Activated naive CD4-positive, alpha-beta T cell treated with Interleukin-2 at 50 U/mL for 16 hours (primary cell): ENCODE results near the gene KRTAP10-1.
A peak's percentile ranks its signal among the peaks of the same experiment; 100 is the strongest.
"Not testable (repeated sequence)": the region's sequence is repeated elsewhere in the genome, so short reads cannot be mapped to it uniquely, and the experiment has no call there.

Experiments
- DNase-seq: peaks from one replicate; pipeline ENCODE4 v3.0.0-alpha.2; 2020

The KRTAP10-1 gene

DNA sequence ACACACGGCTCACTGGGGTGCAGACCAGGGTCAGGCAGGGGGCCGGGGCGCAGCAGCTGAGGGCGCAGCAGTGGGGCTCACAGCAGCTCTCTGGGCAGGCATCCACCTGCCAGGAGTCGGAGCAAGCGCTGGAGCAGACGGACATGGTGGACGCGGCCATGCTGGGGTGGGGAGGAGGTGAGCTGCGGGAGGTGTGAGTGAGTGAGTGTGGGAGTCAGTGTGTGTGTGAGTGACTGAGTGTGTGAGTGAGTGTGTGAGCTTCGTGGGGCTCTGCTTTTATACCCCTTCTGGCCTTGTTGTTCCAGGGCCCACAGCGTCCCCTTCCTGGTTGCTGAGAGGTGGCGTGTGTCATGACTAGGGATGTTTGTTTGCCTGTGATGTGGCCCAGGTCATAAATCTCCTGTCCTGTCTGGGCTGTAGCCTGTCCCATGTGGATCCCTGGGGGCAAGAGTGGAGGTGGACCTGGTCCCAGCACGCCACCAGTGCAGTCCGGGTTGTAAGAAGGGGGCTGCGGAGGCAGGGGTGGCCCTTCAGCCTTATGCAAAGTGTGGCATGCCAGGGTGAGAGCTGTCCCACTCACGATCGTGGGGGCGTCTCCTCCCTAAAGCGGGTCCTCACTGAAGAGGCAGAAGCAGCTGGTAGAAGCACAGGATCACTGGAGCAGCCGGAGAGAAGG is at the start of gene KRTAP10-1:
Gene KRTAP10-1 (minus strand): TSS at position 205 of the 676 bp plus-strand sequence. CDS start 45 bp downstream, at position 160.
- no peak for DNase-seq

DNA sequence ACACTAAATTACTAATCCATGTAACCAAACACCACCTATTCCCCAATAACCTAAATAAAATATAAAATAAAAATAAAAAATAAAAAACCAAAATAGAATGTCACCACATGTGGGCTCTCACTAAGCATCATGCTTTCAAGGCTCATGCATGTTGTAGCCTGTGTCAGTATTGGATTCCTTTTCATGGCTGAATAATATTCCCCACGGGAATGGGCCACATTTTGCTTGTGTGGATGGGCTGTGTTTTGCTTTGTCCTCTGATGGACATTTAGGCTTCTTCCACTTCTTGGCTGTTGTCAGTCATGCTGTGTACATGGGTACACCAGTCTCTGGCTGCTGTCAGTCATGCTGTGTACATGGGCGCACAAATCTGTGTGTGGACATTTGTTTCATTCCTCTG is 49.1 kb upstream of the KRTAP10-1 start:
- no peak for DNase-seq

- no peak for DNase-seq
Observed at GRCh38 chr21:44585892-44586291, 45.9 kb upstream of the KRTAP10-1 start.

GRCh38 chr21:44583800-44584147 is 43.8 kb upstream of the KRTAP10-1 start:
- DNase-seq: peak; percentile 36

GRCh38 chr21:44583089-44583799 is 43.2 kb upstream of the KRTAP10-1 start:
- DNase-seq: no peak

DNA sequence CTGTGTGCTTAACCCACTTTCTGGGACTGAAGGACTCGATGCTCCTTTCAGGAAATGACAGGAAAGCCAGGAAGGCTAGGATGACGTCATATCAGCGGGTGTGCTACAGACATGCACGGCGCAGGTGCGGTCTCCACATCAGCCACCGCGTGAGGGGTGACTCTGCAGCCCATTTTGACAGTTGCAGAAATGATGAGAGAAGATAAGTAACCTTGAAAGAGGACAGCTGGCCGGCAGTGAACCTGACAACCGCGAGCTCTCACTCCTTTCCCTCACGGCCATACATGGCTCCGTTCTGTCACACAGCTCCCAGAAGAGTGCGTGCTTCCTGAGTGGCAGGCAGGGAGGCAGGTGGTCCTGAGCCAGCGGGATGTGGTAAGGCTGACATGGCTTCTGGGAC is 42.1 kb upstream of the KRTAP10-1 start:
- DNase-seq: no peak

GRCh38 chr21:44581158-44581557 is 41.2 kb upstream of the KRTAP10-1 start:
- no peak for DNase-seq

- DNase-seq: not testable (repeated sequence)
Observed at GRCh38 chr21:44580231-44580821, 40.3 kb upstream of the KRTAP10-1 start, which contains the start of gene KRTAP10-5. Gene KRTAP10-5 (minus strand): TSS chr21:44580604. CDS start chr21:44580578, 26 bp downstream.

DNA sequence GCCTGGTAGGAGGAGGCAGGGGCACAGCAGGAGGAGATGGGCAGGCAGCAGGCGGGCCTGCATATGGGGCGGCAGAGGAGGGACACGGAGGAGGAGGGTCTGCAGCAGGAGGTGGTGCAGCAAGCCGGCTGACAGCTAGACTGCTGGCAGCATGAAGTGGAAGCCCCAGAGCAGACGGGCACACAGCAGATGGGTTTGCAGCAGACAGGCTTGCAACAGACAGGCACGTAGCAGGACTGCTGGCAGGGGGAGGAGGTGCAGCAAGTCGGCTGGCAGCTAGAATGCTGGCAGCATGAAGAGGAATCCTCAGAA is 39.8 kb upstream of the KRTAP10-1 start:
- no peak for DNase-seq

DNA sequence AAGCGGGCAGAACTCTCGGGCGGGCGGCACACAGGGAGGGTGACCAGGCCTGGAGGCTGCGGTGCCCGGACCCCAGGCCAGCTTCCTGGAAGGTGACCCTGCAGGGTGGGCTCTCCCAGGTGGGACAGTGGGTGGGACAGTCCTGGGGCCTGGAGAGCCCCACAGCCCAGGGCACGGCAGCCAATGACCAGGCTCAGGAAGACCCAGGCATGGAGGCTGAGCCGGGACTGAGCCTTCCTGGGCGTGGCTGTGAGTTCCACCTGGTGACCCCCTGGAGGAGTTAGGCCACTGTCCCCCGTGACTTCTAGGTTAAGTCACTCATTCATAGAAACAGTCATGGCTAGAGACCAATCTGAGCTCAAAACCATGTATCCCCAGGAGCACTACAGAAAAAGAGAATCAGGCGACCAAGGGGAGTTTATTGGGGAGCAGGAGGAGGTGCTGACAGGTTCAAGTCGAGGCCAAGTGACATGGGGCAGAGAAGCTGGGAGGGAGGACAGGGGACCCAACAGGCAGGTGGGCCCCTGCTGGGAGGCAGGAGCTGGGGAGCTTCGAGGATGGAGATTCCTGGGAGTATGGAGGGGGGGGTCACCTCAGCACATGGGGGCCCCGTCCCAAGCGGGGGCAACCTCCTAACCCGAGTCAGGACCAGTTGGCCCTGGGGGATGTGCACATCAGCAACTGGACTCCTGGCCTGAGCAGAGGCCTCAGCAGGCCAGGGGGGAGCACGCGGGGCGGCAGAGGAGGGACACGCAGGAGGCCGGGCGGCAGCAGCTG is 39.2 kb upstream of the KRTAP10-1 start:
- DNase-seq: no peak

DNA sequence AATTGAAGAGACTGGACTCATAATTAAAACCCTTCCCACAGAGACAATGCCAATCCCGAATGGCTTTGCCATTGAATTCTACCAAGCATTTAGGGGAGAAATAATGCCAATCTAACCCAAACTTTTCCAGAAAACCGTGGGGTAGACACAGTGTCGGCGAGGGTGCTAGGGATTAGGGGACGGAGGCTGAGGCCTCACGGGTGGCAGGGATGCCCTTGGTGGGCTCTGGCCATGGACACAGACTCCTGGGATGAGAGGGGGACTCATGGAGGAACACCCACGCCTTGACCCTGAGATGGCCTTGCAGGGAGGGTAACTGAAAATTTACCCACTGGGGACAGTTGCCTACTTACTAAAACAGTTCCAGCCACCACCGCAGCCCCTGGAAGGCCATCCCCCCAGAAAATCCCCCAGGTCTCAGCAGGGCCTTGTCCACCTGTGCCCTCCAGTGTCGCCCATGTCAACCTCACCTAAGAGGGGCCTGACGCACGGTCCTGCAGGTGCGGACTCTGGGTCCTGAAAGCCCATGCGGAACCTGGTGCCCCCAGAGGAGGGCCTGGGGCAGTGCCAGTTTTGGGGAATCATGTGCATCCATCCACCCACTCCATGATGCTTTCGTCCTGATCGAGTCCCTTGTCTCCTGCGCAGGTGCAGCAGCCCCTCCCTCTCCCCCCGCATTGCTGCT is 38.5 kb upstream of the KRTAP10-1 start:
- DNase-seq: no peak

DNA sequence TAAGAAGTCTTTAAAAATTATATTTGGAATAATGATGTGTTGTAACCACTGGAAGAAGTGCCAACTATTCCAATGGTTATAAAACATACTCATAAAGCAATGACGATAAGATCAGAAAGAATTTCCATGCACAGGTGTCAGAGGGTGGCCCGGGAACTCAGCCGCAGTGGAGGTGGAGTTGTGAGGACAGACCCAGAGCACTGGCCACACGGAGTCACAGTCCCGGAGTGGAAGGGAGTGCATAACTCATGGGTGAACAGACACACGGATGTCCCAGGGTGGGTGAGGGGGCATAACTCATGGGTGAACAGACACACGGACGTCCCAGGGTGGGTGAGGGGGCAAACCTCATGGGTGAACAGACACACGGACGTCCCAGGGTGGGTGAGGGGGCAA is 36.0 kb upstream of the KRTAP10-1 start:
- DNase-seq: no peak

GRCh38 chr21:44575307-44576024 is 35.5 kb upstream of the KRTAP10-1 start:
- DNase-seq: no peak

DNA sequence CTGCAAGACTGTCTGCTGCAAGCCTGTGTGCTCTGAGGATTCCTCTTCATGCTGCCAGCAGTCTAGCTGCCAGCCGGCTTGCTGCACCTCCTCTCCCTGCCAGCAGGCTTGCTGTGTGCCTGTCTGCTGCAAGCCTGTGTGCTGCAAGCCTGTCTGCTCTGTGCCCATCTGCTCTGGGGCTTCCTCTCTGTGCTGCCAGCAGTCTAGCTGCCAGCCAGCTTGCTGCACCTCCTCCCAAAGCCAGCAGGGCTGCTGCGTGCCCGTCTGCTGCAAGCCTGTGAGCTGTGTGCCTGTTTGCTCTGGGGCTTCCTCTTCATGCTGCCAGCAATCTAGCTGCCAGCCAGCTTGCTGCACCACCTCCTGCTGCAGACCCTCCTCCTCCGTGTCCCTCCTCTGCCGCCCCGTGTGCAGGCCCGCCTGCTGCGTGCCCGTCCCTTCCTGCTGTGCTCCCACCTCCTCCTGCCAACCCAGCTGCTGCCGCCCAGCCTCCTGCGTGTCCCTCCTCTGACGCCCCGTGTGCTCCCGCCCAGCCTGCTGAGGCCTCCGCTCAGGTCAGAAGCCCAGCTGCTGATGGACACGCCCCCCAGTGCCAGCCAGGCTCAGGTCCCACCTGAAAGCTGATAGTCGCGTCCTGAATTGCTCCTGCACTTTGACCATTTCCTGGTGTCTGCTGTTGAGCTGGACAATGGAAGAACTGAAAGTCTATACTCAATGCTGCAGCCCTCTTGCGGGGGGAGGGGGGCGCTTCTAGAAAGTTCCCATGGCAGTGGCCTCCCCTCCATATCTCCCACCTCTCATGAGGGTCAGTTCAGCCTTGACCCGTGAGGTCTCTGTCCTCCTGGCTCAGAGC is 34.7 kb upstream of the KRTAP10-1 start:
- DNase-seq: no peak

DNA sequence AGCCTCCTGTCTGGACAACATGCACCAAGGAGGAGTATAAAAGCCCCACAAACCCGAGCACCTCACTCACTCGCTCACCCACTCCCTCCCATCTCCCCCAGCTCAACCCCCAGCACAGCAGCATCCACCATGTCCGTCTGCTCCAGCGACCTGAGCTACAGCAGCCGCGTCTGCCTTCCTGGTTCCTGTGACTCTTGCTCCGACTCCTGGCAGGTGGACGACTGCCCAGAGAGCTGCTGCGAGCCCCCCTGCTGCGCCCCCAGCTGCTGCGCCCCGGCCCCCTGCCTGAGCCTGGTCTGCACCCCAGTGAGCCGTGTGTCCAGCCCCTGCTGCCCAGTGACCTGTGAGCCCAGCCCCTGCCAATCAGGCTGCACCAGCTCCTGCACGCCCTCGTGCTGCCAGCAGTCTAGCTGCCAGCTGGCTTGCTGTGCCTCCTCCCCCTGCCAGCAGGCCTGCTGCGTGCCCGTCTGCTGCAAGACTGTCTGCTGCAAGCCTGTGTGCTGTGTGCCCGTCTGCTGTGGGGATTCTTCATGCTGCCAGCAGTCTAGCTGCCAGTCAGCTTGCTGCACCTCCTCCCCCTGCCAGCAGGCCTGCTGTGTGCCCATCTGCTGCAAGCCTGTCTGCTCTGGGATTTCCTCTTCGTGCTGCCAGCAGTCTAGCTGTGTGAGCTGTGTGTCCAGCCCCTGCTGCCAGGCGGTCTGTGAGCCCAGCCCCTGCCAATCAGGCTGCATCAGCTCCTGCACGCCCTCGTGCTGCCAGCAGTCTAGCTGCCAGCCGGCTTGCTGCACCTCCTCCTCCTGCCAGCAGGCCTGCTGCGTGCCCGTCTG is 33.8 kb upstream of the KRTAP10-1 start, which contains the start of gene KRTAP10-4:
Gene KRTAP10-4 (plus strand): TSS at position 100 of the 827 bp plus-strand sequence. CDS start 30 bp downstream, at position 130.
- not testable (repeated sequence) for DNase-seq

- no peak for DNase-seq
Observed at GRCh38 chr21:44572959-44573583, 33.1 kb upstream of the KRTAP10-1 start.

DNA sequence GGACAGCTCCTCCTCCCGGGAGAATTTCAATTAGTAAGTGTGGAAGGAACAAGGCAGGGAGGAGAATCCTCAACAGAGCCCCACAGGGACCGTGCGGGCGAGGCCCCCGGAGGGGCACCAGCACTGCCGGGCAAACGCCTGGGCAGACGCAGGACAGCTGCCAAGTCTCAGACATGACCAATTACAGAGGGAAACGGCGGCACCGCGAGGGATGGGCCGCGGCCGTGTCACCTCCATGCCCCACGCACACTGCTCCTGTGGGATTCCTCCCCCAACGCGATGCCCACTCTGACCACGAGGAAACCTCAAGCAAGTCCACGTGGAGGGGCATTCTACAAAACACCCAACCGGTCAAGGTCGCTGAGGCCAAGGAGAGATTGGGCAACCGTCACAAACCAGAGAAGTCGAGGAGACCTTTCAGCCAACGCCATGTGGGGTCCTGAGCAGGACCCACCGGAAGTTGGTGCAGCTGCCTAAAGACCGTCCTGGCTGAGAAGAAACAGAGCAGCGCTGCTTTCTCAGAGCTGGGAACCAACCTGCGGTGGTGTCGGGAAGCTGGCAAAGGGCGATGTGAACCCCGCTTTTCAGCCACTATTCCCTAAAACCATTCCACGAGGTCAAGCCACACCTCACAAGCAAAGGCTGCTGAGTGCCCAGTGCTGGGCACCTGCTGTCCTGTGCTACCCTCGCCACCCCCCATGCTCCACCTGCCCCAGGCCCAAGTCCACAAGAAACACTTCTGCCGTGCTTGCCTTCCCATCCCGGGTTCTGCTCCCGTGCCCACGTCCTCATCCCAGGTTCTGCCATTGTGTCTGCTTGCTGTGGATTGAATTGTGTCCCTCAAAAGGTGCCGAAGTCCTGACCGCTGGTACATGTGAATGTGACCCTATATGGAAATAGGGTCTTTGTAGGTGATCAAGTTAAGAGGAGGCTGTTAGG is 32.1 kb upstream of the KRTAP10-1 start:
- no peak for DNase-seq

- DNase-seq: no peak
Observed at GRCh38 chr21:44571296-44571695, 31.3 kb upstream of the KRTAP10-1 start.
